HG03571 (cell line): ENCODE measurements around the gene IMPA2.

ENCODE experiments used
- ATAC-seq: cut with Tn5 transposase; IDR thresholded peaks from one replicate; pipeline ENCODE4 v1.9.1; 2021; ENCODE audit not compliant: unreplicated experiment

Gene IMPA2

GRCh38 chr18:12006488-12006840 is 25.2 kb downstream of the IMPA2 start:
- no peak for ATAC-seq

- ATAC-seq: no peak
Measured at GRCh38 chr18:12007063-12007462, 25.8 kb downstream of the IMPA2 start.

- ATAC-seq: no peak
Measured at GRCh38 chr18:12008181-12008767, 27.0 kb downstream of the IMPA2 start.

GRCh38 chr18:12008842-12009580 is 27.7 kb downstream of the IMPA2 start:
- ATAC-seq: no peak

GRCh38 chr18:12009581-12010140 is 28.4 kb downstream of the IMPA2 start:
- ATAC-seq: no peak

GRCh38 chr18:12010187-12010802 is 29.0 kb downstream of the IMPA2 start:
- ATAC-seq: no peak

- no peak for ATAC-seq
Measured at GRCh38 chr18:12011199-12011956, 30.1 kb downstream of the IMPA2 start.

- ATAC-seq: no peak
Measured at GRCh38 chr18:12011957-12012549, 30.7 kb downstream of the IMPA2 start.

GRCh38 chr18:12012697-12013096 is 31.4 kb downstream of the IMPA2 start:
- ATAC-seq: no peak

GRCh38 chr18:12013186-12013916 is 32.0 kb downstream of the IMPA2 start:
- no peak for ATAC-seq

- no peak for ATAC-seq
Measured at GRCh38 chr18:12014086-12014485, 32.8 kb downstream of the IMPA2 start.

GRCh38 chr18:12014521-12015415 is 33.5 kb downstream of the IMPA2 start:
- ATAC-seq: no peak

GRCh38 chr18:12015416-12016062 is 34.2 kb downstream of the IMPA2 start:
- ATAC-seq: no peak

- ATAC-seq: no peak
Measured at GRCh38 chr18:12017081-12017480, 35.8 kb downstream of the IMPA2 start.

- ATAC-seq: no peak
Measured at GRCh38 chr18:12018861-12019260, 37.6 kb downstream of the IMPA2 start.

- no peak for ATAC-seq
Measured at GRCh38 chr18:12021077-12021476, 39.8 kb downstream of the IMPA2 start.

- no peak for ATAC-seq
Measured at GRCh38 chr18:12021596-12021995, 40.3 kb downstream of the IMPA2 start.

GRCh38 chr18:12023375-12023774 is 42.1 kb downstream of the IMPA2 start:
- no peak for ATAC-seq

GRCh38 chr18:12026562-12026961 is 45.3 kb downstream of the IMPA2 start:
- ATAC-seq: no peak
